DOHH2 (cell line): Measurements from ENCODE around the gene CIC.
"Not testable (repeated sequence)": the region's sequence is repeated elsewhere in the genome, so short reads cannot be mapped to it uniquely, and the experiment has no call there.

Source experiments
- H3F3A ChIP-seq: fragments of 200-600 bp; sonication (generic), shearing (Covaris generic); 2 replicates; pipeline ENCODE4 v1.6.0; 2016; ENCODE audit warnings: antibody characterized with exemption, mild to moderate bottlenecking; ENCODE audit not compliant: control insufficient read depth, insufficient read depth
- H3K27ac ChIP-seq: fragments of 200-600 bp; sonication (generic); 2 replicates; pipeline ENCODE4 v1.5.1; 2014; ENCODE audit warnings: low read depth, mild to moderate bottlenecking, low read length, moderate library complexity
- H3K27me3 ChIP-seq: fragments of 200-600 bp; sonication (generic); 2 replicates; pipeline ENCODE4 v1.6.1; 2014; ENCODE audit warnings: mild to moderate bottlenecking, low read length, mixed read lengths; ENCODE audit not compliant: control insufficient read depth
- H3K36me3 ChIP-seq: fragments of 200-600 bp; sonication (generic); 2 replicates; pipeline ENCODE4 v1.6.1; 2014; ENCODE audit warnings: mild to moderate bottlenecking, low read length, moderate library complexity, mixed read lengths; ENCODE audit not compliant: control insufficient read depth
- H3K4me1 ChIP-seq: fragments of 200-600 bp; sonication (generic); 2 replicates; pipeline ENCODE4 v1.6.1; 2014; ENCODE audit warnings: mild to moderate bottlenecking, low read length, mixed read lengths; ENCODE audit not compliant: control insufficient read depth
- H3K4me2 ChIP-seq: fragments of 200-600 bp; sonication (generic); 2 replicates; pipeline ENCODE4 v1.6.0; 2014; ENCODE audit warnings: mild to moderate bottlenecking, low read length, moderate library complexity
- H3K4me3 ChIP-seq: fragments of 200-600 bp; sonication (generic); 2 replicates; pipeline ENCODE4 v1.5.1; 2014; ENCODE audit warnings: mild to moderate bottlenecking, low read length, mixed read lengths
- H3K79me2 ChIP-seq: fragments of 200-600 bp; sonication (generic); 2 replicates; pipeline ENCODE4 v1.6.1; 2014; ENCODE audit warnings: mild to moderate bottlenecking, low read length, mixed read lengths; ENCODE audit not compliant: control insufficient read depth
- H3K9me2 ChIP-seq: fragments of 200-600 bp; sonication (generic); replicated peaks from 2 replicates; pipeline ENCODE4 v1.6.1; 2014; ENCODE audit warnings: mild to moderate bottlenecking, low read length, mixed read lengths; ENCODE audit not compliant: control insufficient read depth
- H3K9me3 ChIP-seq: fragments of 200-600 bp; sonication (generic); 2 replicates; pipeline ENCODE4 v1.6.1; 2014; ENCODE audit warnings: antibody characterized with exemption, low read length, mixed read lengths; ENCODE audit not compliant: control insufficient read depth, insufficient read depth
- H4K20me1 ChIP-seq: fragments of 200-600 bp; sonication (generic); 2 replicates; pipeline ENCODE4 v1.6.0; 2014; ENCODE audit warnings: low read depth, mild to moderate bottlenecking, antibody characterized with exemption, low read length, moderate library complexity; ENCODE audit not compliant: control insufficient read depth, insufficient read depth
- CTCF ChIP-seq: fragments of 200-600 bp; sonication (generic); IDR thresholded peaks from one replicate; pipeline ENCODE4 v1.5.1; 2014; ENCODE audit warnings: antibody characterized with exemption, mild to moderate bottlenecking, low read depth, low read length; ENCODE audit not compliant: poor library complexity, severe bottlenecking
- EZH2phosphoT487 ChIP-seq: fragments of 200-600 bp; sonication (generic); IDR thresholded peaks from 2 replicates; pipeline ENCODE4 v1.6.1; 2017; ENCODE audit warnings: borderline replicate concordance, mild to moderate bottlenecking, antibody characterized with exemption, low read length, moderate library complexity, mixed read lengths

The CIC gene

GRCh38 chr19:42335971-42336370, 66.9 kb downstream of the CIC start:
- Histone ChIP-seq H3K27me3 (no peaks in the 10 kb centered on the region), H3K4me1 (peaks cover 16% of the 10 kb centered on the region), H3F3A (no peaks in the 10 kb centered on the region), H3K36me3 (peaks cover 10% of the 10 kb centered on the region; the same call in 1 of the 2 replicates), H3K4me2 (no peak overlapping the region), H3K4me3 (no peak overlapping the region), H3K9me2 (no peaks in the 10 kb centered on the region), H4K20me1 (no peaks in the 10 kb centered on the region), H3K79me2 (peaks cover 4% of the 10 kb centered on the region), H3K27ac (no peak overlapping the region), H3K9me3 (no peaks in the 10 kb centered on the region)
- TF ChIP-seq EZH2phosphoT487 (no peak), CTCF (no peak)

GRCh38 chr19:42339126-42339860, 70.2 kb downstream of the CIC start:
- H3K4me2 ChIP-seq, result peak overlapping the region; percentile 10; the same call in 1 of the 2 replicates
- not testable (repeated sequence) for H3K79me2 ChIP-seq, H4K20me1 ChIP-seq, H3K36me3 ChIP-seq, H3K4me1 ChIP-seq, H3K9me2 ChIP-seq, H3K9me3 ChIP-seq, H3K27me3 ChIP-seq, H3K27ac ChIP-seq, H3K4me3 ChIP-seq, H3F3A ChIP-seq

GRCh38 chr19:42339922-42340321, 70.9 kb downstream of the CIC start:
- H3K4me1 ChIP-seq, H3K36me3 ChIP-seq, H3K27ac ChIP-seq, H3K4me2 ChIP-seq, H3K27me3 ChIP-seq, H3K79me2 ChIP-seq, H4K20me1 ChIP-seq, H3F3A ChIP-seq, H3K9me3 ChIP-seq, H3K9me2 ChIP-seq, H3K4me3 ChIP-seq: not testable (repeated sequence)

- Histone ChIP-seq H3F3A (no peaks in the 10 kb centered on the region), H3K4me1 (peaks cover 10% of the 10 kb centered on the region), H4K20me1 (no peaks in the 10 kb centered on the region), H3K27me3 (no peaks in the 10 kb centered on the region), H3K79me2 (no peaks in the 10 kb centered on the region), H3K9me2 (no peaks in the 10 kb centered on the region), H3K4me2 (no peak overlapping the region), H3K27ac (no peak overlapping the region), H3K36me3 (0 out of 2 replicates have a peak, but pooled peaks cover 4% of the 10 kb centered on the region), H3K4me3 (no peak overlapping the region), H3K9me3 (no peaks in the 10 kb centered on the region)
- TF ChIP-seq EZH2phosphoT487, result no peak
- TF ChIP-seq CTCF, result peak; percentile 64
Measured at GRCh38 chr19:42343344-42344110, 74.5 kb downstream of the CIC start.
